ENCODE measurements around the gene MRPS18A.

DNA sequence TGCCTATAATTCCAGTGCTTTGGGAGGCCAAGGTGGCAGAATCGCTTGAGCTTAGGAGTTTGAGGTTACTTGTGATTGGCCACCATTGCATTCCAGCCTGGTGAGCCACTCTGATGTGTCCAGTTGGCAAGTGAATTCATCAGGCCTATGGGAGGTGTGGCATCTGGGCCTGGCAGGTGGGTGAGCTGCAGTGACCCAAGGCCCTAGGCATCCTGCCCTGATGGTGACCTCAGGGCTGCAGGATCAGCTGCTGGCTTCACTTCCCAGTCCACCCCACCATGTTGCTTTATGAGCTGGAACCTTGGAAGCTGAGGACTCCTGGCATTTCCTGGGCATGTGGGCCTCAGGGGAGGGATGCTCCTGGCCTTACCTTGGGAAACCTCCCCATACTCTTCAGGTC, 22.2 kb downstream of the MRPS18A start:
- TF ChIP-seq POLR2A (IDR thresholded peaks at IDR 0.05; ENCODE audit: low read depth, low read length) = no peak
- TF ChIP-seq POLR2AphosphoS5 (IDR thresholded peaks at IDR 0.05; ENCODE audit: low read depth, low read length) = no peak
- no peak for TF ChIP-seq PAX5 (IDR thresholded peaks at IDR 0.05; ENCODE audit: insufficient read depth, low read length, severe bottlenecking)

Data from GM12891 (cell line).